ENCODE data around the gene MRGPRX2.

MRGPRX2 gene

GRCh38 chr11:19013181-19013857 lies 47.2 kb downstream of the MRGPRX2 start:
- DNase-seq (ENCODE audit: extremely low spot score, insufficient read length, low read depth) (no peak), FAIRE-seq (no peak)

- no peak for FAIRE-seq
- no peak for DNase-seq (ENCODE audit: extremely low spot score, insufficient read length, low read depth)
Measured at GRCh38 chr11:19012636-19013035, 47.9 kb downstream of the MRGPRX2 start.
